Measurements from ENCODE around the gene DCAF12.

DNA sequence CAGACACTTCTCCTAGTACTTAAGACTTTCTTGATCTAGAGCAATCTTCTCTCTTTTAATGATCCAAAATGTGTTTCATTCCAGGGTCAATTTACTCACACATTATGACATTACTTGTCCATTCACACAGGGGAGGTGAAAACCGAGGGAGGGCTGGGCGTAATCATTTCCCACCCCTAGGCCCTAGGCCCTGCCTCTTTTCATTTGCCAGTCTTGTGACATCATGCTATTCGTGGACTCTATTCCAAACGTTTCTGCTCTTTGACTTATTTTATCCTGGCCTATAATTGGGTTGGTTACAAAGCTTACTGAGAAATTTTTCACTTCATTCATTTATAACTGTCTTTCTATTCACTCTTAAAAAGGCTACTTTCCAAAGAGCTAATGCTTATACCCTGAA lies 2.4 kb downstream of the DCAF12 start:
- TF ChIP-seq, protein P1, sequence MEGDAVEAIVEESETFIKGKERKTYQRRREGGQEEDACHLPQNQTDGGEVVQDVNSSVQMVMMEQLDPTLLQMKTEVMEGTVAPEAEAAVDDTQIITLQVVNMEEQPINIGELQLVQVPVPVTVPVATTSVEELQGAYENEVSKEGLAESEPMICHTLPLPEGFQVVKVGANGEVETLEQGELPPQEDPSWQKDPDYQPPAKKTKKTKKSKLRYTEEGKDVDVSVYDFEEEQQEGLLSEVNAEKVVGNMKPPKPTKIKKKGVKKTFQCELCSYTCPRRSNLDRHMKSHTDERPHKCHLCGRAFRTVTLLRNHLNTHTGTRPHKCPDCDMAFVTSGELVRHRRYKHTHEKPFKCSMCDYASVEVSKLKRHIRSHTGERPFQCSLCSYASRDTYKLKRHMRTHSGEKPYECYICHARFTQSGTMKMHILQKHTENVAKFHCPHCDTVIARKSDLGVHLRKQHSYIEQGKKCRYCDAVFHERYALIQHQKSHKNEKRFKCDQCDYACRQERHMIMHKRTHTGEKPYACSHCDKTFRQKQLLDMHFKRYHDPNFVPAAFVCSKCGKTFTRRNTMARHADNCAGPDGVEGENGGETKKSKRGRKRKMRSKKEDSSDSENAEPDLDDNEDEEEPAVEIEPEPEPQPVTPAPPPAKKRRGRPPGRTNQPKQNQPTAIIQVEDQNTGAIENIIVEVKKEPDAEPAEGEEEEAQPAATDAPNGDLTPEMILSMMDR (IDR thresholded peaks at IDR 0.05): no peak
- TF ChIP-seq ZFX (IDR thresholded peaks at IDR 0.05; ENCODE audit: borderline replicate concordance): no peak
